SK-N-SH treated with all-trans-retinoic acid at 6 μM for 48 hours (cell line): ENCODE data around the gene B4GALT1.

Source experiments
- ATAC-seq: fragments of 200-7000 bp; cut with Tn5 transposase; 3 replicates; pipeline ENCODE4 v1.9.1; 2020; ENCODE audit warnings: mild to moderate bottlenecking, moderate library complexity
- ARNTL ChIP-seq: fragments of 450-650 bp; formaldehyde crosslinking; IDR thresholded peaks from 2 replicates; pipeline ENCODE4 v1.5.0; 2020; ENCODE audit warnings: low read depth, mild to moderate bottlenecking, moderate library complexity, borderline replicate concordance
- BACH2 ChIP-seq: fragments of 250-450 bp; sonication (Bioruptor Pico); IDR thresholded peaks from 2 replicates; pipeline ENCODE4 v1.9.0; 2021; ENCODE audit warnings: mild to moderate bottlenecking, borderline replicate concordance
- CSDC2 ChIP-seq: fragments of 250-450 bp; sonication (Bioruptor Pico); IDR thresholded peaks from 2 replicates; pipeline ENCODE4 v1.5.0; 2020; ENCODE audit warnings: mild to moderate bottlenecking, moderate library complexity
- CSRNP3 ChIP-seq: fragments of 250-450 bp; sonication (Bioruptor Pico); IDR thresholded peaks from 2 replicates; pipeline ENCODE4 v1.5.1; 2021; ENCODE audit warnings: mild to moderate bottlenecking, moderate library complexity
- ESRRG ChIP-seq: fragments of 250-450 bp; sonication (Bioruptor Pico); IDR thresholded peaks from 2 replicates; pipeline ENCODE4 v1.6.1; 2021; ENCODE audit warnings: mild to moderate bottlenecking
- GLIS3 ChIP-seq: fragments of 250-450 bp; sonication (Bioruptor Pico); IDR thresholded peaks from 2 replicates; pipeline ENCODE4 v1.5.0; 2020; ENCODE audit warnings: mild to moderate bottlenecking, moderate library complexity
- ISL1 ChIP-seq: fragments of 250-450 bp; sonication (Bioruptor Pico); IDR thresholded peaks from 2 replicates; pipeline ENCODE4 v2.1.2; 2022; ENCODE audit warnings: mild to moderate bottlenecking, moderate library complexity
- OSR1 ChIP-seq: fragments of 250-450 bp; sonication (Bioruptor Pico); IDR thresholded peaks from 2 replicates; pipeline ENCODE4 v1.8.0; 2022; ENCODE audit warnings: moderate library complexity, mild to moderate bottlenecking, inconsistent platforms
- PATZ1 ChIP-seq: fragments of 250-450 bp; sonication (Bioruptor Pico); IDR thresholded peaks from 2 replicates; pipeline ENCODE4 v1.8.0; 2020; ENCODE audit warnings: mild to moderate bottlenecking, moderate library complexity, borderline replicate concordance
- POU6F1 ChIP-seq: fragments of 250-450 bp; sonication (Bioruptor Pico); IDR thresholded peaks from 2 replicates; pipeline ENCODE4 v1.8.0; 2021; ENCODE audit warnings: low read depth, mild to moderate bottlenecking, moderate library complexity, borderline replicate concordance
- PPARA ChIP-seq: fragments of 250-450 bp; sonication (Bioruptor Pico); IDR thresholded peaks from 2 replicates; pipeline ENCODE4 v1.5.0; 2020; ENCODE audit warnings: mild to moderate bottlenecking, borderline replicate concordance
- RARB ChIP-seq: fragments of 250-450 bp; sonication (Bioruptor Pico); IDR thresholded peaks from 2 replicates; pipeline ENCODE4 v1.8.0; 2021; ENCODE audit warnings: mild to moderate bottlenecking, moderate library complexity
- TCF4 ChIP-seq: fragments of 250-450 bp; sonication (Bioruptor Pico); IDR thresholded peaks from 2 replicates; pipeline ENCODE4 v1.8.0; 2021; ENCODE audit warnings: mild to moderate bottlenecking, moderate library complexity, borderline replicate concordance
- ZC3H10 ChIP-seq: fragments of 250-450 bp; sonication (Bioruptor Pico); IDR thresholded peaks from 2 replicates; pipeline ENCODE4 v1.5.1; 2021; ENCODE audit warnings: mild to moderate bottlenecking, moderate library complexity
- ZFP3 ChIP-seq: fragments of 250-450 bp; sonication (Bioruptor Pico); IDR thresholded peaks from 2 replicates; pipeline ENCODE4 v1.5.0; 2020; ENCODE audit warnings: mild to moderate bottlenecking, moderate library complexity
- ZFP30 ChIP-seq: fragments of 450-650 bp; formaldehyde crosslinking; IDR thresholded peaks from 2 replicates; pipeline ENCODE4 v1.5.0; 2022; ENCODE audit warnings: mild to moderate bottlenecking, moderate library complexity
- ZNF70 ChIP-seq: fragments of 450-650 bp; formaldehyde crosslinking; IDR thresholded peaks from 2 replicates; pipeline ENCODE4 v1.5.0; 2020; ENCODE audit warnings: mild to moderate bottlenecking, moderate library complexity
- ZNF8 ChIP-seq: fragments of 450-650 bp; formaldehyde crosslinking; IDR thresholded peaks from 2 replicates; pipeline ENCODE4 v1.5.0; 2020; ENCODE audit warnings: mild to moderate bottlenecking, moderate library complexity
- TF ChIP-seq, protein P1 (sequence below): fragments of 250-450 bp; sonication (Bioruptor Pico); IDR thresholded peaks from 2 replicates; pipeline ENCODE4 v1.5.0; 2020; ENCODE audit warnings: mild to moderate bottlenecking, moderate library complexity
- TF ChIP-seq, protein P2 (sequence below): fragments of 250-450 bp; sonication (Bioruptor Pico); IDR thresholded peaks from 2 replicates; pipeline ENCODE4 v1.5.1; 2020; ENCODE audit warnings: low read depth, mild to moderate bottlenecking, moderate library complexity

B4GALT1 gene

GRCh38 chr9:33137781-33138264 is 29.3 kb downstream of the B4GALT1 start:
- TF ChIP-seq ZFP3 (CRISPR knock-in tag): no peak
- TF ChIP-seq GLIS3 (CRISPR knock-in tag): no peak
- no peak for TF ChIP-seq PATZ1
- TF ChIP-seq BACH2 (CRISPR knock-in tag): no peak
- TF ChIP-seq, protein P1, sequence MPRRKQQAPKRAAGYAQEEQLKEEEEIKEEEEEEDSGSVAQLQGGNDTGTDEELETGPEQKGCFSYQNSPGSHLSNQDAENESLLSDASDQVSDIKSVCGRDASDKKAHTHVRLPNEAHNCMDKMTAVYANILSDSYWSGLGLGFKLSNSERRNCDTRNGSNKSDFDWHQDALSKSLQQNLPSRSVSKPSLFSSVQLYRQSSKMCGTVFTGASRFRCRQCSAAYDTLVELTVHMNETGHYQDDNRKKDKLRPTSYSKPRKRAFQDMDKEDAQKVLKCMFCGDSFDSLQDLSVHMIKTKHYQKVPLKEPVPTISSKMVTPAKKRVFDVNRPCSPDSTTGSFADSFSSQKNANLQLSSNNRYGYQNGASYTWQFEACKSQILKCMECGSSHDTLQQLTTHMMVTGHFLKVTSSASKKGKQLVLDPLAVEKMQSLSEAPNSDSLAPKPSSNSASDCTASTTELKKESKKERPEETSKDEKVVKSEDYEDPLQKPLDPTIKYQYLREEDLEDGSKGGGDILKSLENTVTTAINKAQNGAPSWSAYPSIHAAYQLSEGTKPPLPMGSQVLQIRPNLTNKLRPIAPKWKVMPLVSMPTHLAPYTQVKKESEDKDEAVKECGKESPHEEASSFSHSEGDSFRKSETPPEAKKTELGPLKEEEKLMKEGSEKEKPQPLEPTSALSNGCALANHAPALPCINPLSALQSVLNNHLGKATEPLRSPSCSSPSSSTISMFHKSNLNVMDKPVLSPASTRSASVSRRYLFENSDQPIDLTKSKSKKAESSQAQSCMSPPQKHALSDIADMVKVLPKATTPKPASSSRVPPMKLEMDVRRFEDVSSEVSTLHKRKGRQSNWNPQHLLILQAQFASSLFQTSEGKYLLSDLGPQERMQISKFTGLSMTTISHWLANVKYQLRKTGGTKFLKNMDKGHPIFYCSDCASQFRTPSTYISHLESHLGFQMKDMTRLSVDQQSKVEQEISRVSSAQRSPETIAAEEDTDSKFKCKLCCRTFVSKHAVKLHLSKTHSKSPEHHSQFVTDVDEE (CRISPR knock-in tag): no peak
- TF ChIP-seq POU6F1 (CRISPR knock-in tag): no peak
- TF ChIP-seq PPARA (CRISPR knock-in tag): no peak
- TF ChIP-seq ZFP30 (CRISPR knock-in tag): no peak
- TF ChIP-seq RARB: no peak
- TF ChIP-seq CSRNP3 (CRISPR knock-in tag): no peak
- TF ChIP-seq CSDC2: no peak
- TF ChIP-seq ESRRG (CRISPR knock-in tag): no peak
- no peak for TF ChIP-seq OSR1 (CRISPR knock-in tag)
- ATAC-seq: no peak

- TF ChIP-seq BACH2 (CRISPR knock-in tag): no peak
- TF ChIP-seq PPARA (CRISPR knock-in tag): no peak
- TF ChIP-seq TCF4 (CRISPR knock-in tag): no peak
- TF ChIP-seq, protein P2, sequence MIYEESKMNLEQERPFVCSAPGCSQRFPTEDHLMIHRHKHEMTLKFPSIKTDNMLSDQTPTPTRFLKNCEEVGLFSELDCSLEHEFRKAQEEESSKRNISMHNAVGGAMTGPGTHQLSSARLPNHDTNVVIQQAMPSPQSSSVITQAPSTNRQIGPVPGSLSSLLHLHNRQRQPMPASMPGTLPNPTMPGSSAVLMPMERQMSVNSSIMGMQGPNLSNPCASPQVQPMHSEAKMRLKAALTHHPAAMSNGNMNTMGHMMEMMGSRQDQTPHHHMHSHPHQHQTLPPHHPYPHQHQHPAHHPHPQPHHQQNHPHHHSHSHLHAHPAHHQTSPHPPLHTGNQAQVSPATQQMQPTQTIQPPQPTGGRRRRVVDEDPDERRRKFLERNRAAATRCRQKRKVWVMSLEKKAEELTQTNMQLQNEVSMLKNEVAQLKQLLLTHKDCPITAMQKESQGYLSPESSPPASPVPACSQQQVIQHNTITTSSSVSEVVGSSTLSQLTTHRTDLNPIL (CRISPR knock-in tag): no peak
- no peak for TF ChIP-seq ZFP30 (CRISPR knock-in tag)
- TF ChIP-seq ZNF70: no peak
- no peak for TF ChIP-seq CSRNP3 (CRISPR knock-in tag)
- no peak for TF ChIP-seq CSDC2
- TF ChIP-seq, protein P1 (CRISPR knock-in tag): no peak
- no peak for TF ChIP-seq ARNTL (CRISPR knock-in tag)
- TF ChIP-seq ESRRG (CRISPR knock-in tag): no peak
- no peak for TF ChIP-seq ISL1
- TF ChIP-seq ZNF8: no peak
- TF ChIP-seq ZC3H10 (CRISPR knock-in tag): no peak
- no peak for TF ChIP-seq PATZ1
- ATAC-seq: no peak
Measured at GRCh38 chr9:33136721-33137670, 30.1 kb downstream of the B4GALT1 start.
